Stomach (tissue), 4 donors: ENCODE results near the gene CLSTN2.

ENCODE experiments used
- CTCF ChIP-seq, 7 experiments: fragments of 450-650 bp in 4 of 7; fragments of 200-600 bp in 3 of 7; sonication (generic) in 3 of 7; IDR thresholded peaks; one replicate each; pipeline ENCODE4 v1.5.1; 2016 to 2019; ENCODE audit warnings: antibody characterized with exemption in 7 of 7, control low read depth in 2 of 7, mild to moderate bottlenecking in 1 of 7
- EP300 ChIP-seq: sonication (generic); formaldehyde crosslinking; IDR thresholded peaks from one replicate; pipeline ENCODE4 v1.6.1; 2017; ENCODE audit warnings: antibody characterized with exemption
- POLR2A ChIP-seq, 4 donors: fragments of 450-650 bp; IDR thresholded peaks; one replicate each; pipeline ENCODE4 v1.6.1; 2016; ENCODE audit warnings: antibody characterized with exemption in 4 of 4, control low read depth in 2 of 4, mild to moderate bottlenecking in 1 of 4, moderate library complexity in 1 of 4

- TF ChIP-seq CTCF (IDR thresholded peaks at IDR 0.05) (no peak), POLR2A (IDR thresholded peaks at IDR 0.05) (no peak), EP300 (no peak)
These were observed 71.3 kb downstream of the CLSTN2 start for GRCh38 chr3:140006331-140006730.
